WTC11 (cell line): Measurements from ENCODE around the gene USH2A. TPM values are rescaled to one million over a fixed set of nuclear protein-coding genes. Genes with fewer than 3 reads are reported as not detected.

ENCODE experiments used
- ATAC-seq: fragments of 200-7000 bp; cut with Tn5 transposase; 2 replicates; pipeline ENCODE4 v1.10.0; 2021; ENCODE audit warnings: mild to moderate bottlenecking, moderate library complexity
- CTCF ChIA-PET: fragments of 300-600 bp; sonication (Branson Sonifier 250); formaldehyde crosslinking; loops from one replicate; lab custom pipeline; 2021; ENCODE audit warnings: antibody characterized with exemption; lab: Charles Lee
- POLR2A ChIA-PET: fragments of 350-600 bp; sonication (Branson Sonifier 250); formaldehyde crosslinking; loops from one replicate; lab custom pipeline; 2021; ENCODE audit warnings: antibody characterized with exemption; lab: Charles Lee
- DNase-seq: peaks from one replicate; pipeline ENCODE4 v3.0.0; 2021; ENCODE audit warnings: low spot score
- H3K27ac Mint-ChIP-seq: 2 replicates; pipeline ENCODE4 v1.8.0; 2021; ENCODE audit warnings: mixed read lengths
- H3K27me3 Mint-ChIP-seq: 2 replicates; pipeline ENCODE4 v1.8.0; 2021; ENCODE audit warnings: low read depth, mild to moderate bottlenecking, moderate library complexity, mixed read lengths
- H3K36me3 Mint-ChIP-seq: 2 replicates; pipeline ENCODE4 v1.8.0; 2021; ENCODE audit warnings: mixed read lengths
- H3K4me1 Mint-ChIP-seq: 2 replicates; pipeline ENCODE4 v1.8.0; 2022; ENCODE audit warnings: mixed read lengths
- H3K4me3 Mint-ChIP-seq: 2 replicates; pipeline ENCODE4 v1.8.0; 2021; ENCODE audit warnings: mild to moderate bottlenecking, moderate library complexity, mixed read lengths
- H3K9me3 Mint-ChIP-seq: 2 replicates; pipeline ENCODE4 v1.8.0; 2021; ENCODE audit warnings: mixed read lengths
- ATF2 ChIP-seq: sonication (generic); formaldehyde crosslinking; IDR thresholded peaks from 2 replicates; pipeline ENCODE4 v1.8.1; 2022; ENCODE audit warnings: low read depth, missing genetic modification reagents, borderline replicate concordance
- CTCF ChIP-seq: fragments of 200-600 bp; IDR thresholded peaks from 2 replicates; pipeline ENCODE4 v1.8.0; 2022; ENCODE audit warnings: antibody characterized with exemption
- E2F4 ChIP-seq: sonication (generic); formaldehyde crosslinking; IDR thresholded peaks from 2 replicates; pipeline ENCODE4 v1.8.1; 2022; ENCODE audit warnings: low read depth, mild to moderate bottlenecking, moderate library complexity, missing genetic modification reagents, borderline replicate concordance
- EMX1 ChIP-seq: fragments of 250-450 bp; sonication (Bioruptor Pico); IDR thresholded peaks from 2 replicates; pipeline ENCODE4 v1.8.0; 2021; ENCODE audit warnings: mild to moderate bottlenecking
- FOXP1 ChIP-seq: sonication (generic); formaldehyde crosslinking; IDR thresholded peaks from 2 replicates; pipeline ENCODE4 v1.8.0; 2022; ENCODE audit warnings: missing genetic modification reagents, mild to moderate bottlenecking, moderate library complexity, borderline replicate concordance
- GABPB1 ChIP-seq: sonication (generic); formaldehyde crosslinking; IDR thresholded peaks from 2 replicates; pipeline ENCODE4 v1.8.1; 2023; ENCODE audit warnings: mild to moderate bottlenecking, missing genetic modification reagents
- GRHL2 ChIP-seq: fragments of 250-450 bp; sonication (Bioruptor Pico); IDR thresholded peaks from 2 replicates; pipeline ENCODE4 v1.8.0; 2022; ENCODE audit warnings: mild to moderate bottlenecking, moderate library complexity; ENCODE audit not compliant: insufficient replicate concordance, severe bottlenecking
- GTF2I ChIP-seq: fragments of 250-450 bp; sonication (Bioruptor Pico); conservative IDR thresholded peaks from 2 replicates; pipeline ENCODE4 v1.4.0; 2021; ENCODE audit warnings: mild to moderate bottlenecking
- JUN ChIP-seq: sonication (generic); formaldehyde crosslinking; IDR thresholded peaks from 2 replicates; pipeline ENCODE4 v1.8.0; 2023; ENCODE audit warnings: mild to moderate bottlenecking, missing genetic modification reagents
- KAT7 ChIP-seq: sonication (generic); formaldehyde crosslinking; IDR thresholded peaks from 2 replicates; pipeline ENCODE4 v1.8.1; 2023; ENCODE audit warnings: missing genetic modification reagents, mild to moderate bottlenecking, borderline replicate concordance
- NFE2L1 ChIP-seq: sonication (generic); formaldehyde crosslinking; IDR thresholded peaks from 2 replicates; pipeline ENCODE4 v1.8.1; 2023; ENCODE audit warnings: missing genetic modification reagents
- NR1H2 ChIP-seq: sonication (generic); formaldehyde crosslinking; IDR thresholded peaks from 2 replicates; pipeline ENCODE4 v1.9.0; 2021; ENCODE audit warnings: mild to moderate bottlenecking, moderate library complexity, missing genetic modification reagents
- NR2C2 ChIP-seq: sonication (generic); formaldehyde crosslinking; IDR thresholded peaks from 2 replicates; pipeline ENCODE4 v1.8.0; 2022; ENCODE audit warnings: mild to moderate bottlenecking, missing genetic modification reagents
- NR3C1 ChIP-seq: sonication (generic); formaldehyde crosslinking; conservative IDR thresholded peaks from 2 replicates; pipeline ENCODE4 v1.8.1; 2023; ENCODE audit warnings: low read depth, mild to moderate bottlenecking, missing genetic modification reagents
- PRRX2 ChIP-seq: fragments of 250-450 bp; sonication (Bioruptor Pico); IDR thresholded peaks from 2 replicates; pipeline ENCODE4 v1.8.0; 2021; ENCODE audit warnings: mild to moderate bottlenecking
- SMAD4 ChIP-seq: sonication (generic); formaldehyde crosslinking; IDR thresholded peaks from 2 replicates; pipeline ENCODE4 v1.8.0; 2022; ENCODE audit warnings: mild to moderate bottlenecking, missing genetic modification reagents
- TCF7 ChIP-seq: sonication (generic); formaldehyde crosslinking; IDR thresholded peaks from 2 replicates; pipeline ENCODE4 v1.8.0; 2022; ENCODE audit warnings: mild to moderate bottlenecking, low read depth, missing genetic modification reagents, moderate library complexity
- TEAD4 ChIP-seq: sonication (generic); formaldehyde crosslinking; IDR thresholded peaks from 2 replicates; pipeline ENCODE4 v1.8.0; 2022; ENCODE audit warnings: mild to moderate bottlenecking, missing genetic modification reagents
- ZNF138 ChIP-seq: sonication (generic); formaldehyde crosslinking; conservative IDR thresholded peaks from 2 replicates; pipeline ENCODE4 v1.8.1; 2022; ENCODE audit warnings: mild to moderate bottlenecking, moderate library complexity, missing genetic modification reagents
- ZNF281 ChIP-seq: sonication (generic); formaldehyde crosslinking; IDR thresholded peaks from 2 replicates; pipeline ENCODE4 v1.8.0; 2023; ENCODE audit warnings: mild to moderate bottlenecking, missing genetic modification reagents
- total RNA-seq: library from RNA; stranded (reverse); gene quantifications from 3 replicates; pipeline ENCODE4 v1.2.3, GENCODE V29; 2021

The USH2A gene
- total RNA-seq, 1 experiment from 2014 or later, result 0.37 TPM

- no peak for TF ChIP-seq FOXP1
- 0 out of 2 replicates have a peak, but pooled peaks have one; percentile 12 for TF ChIP-seq CTCF
- ChIA-PET POLR2A (interaction anchor here (0.6 kb wide), 1 partner anchor 50 kb away, joined by 5 read pairs; no protein-coding TSS in a partner anchor), CTCF (interaction anchor here (0.6 to 1.8 kb wide), 9 partner anchors 18 to 174 kb away, joined by 3 to 14 read pairs (median 3); no protein-coding TSS in a partner anchor)
- ATAC-seq, result peak; percentile 100
- DNase-seq, result peak; percentile 64
- no peaks in the 10 kb centered on the region for H3K27me3 Mint-ChIP-seq
- no peak overlapping the region for H3K4me3 Mint-ChIP-seq
- H3K36me3 Mint-ChIP-seq, result no peaks in the 10 kb centered on the region
- no peaks in the 10 kb centered on the region for H3K9me3 Mint-ChIP-seq
- H3K27ac Mint-ChIP-seq, result no peak overlapping the region
- H3K4me1 Mint-ChIP-seq, result peaks cover 19% of the 10 kb centered on the region
Observed at GRCh38 chr1:216175714-216176113, 247.5 kb downstream of the USH2A start.

- Mint-ChIP-seq H3K27ac (no peak overlapping the region), H3K4me3 (no peak overlapping the region), H3K4me1 (peaks cover 16% of the 10 kb centered on the region), H3K36me3 (no peaks in the 10 kb centered on the region), H3K27me3 (no peaks in the 10 kb centered on the region), H3K9me3 (peaks cover 6% of the 10 kb centered on the region; the same call in 1 of the 2 replicates)
- TF ChIP-seq TEAD4 (CRISPR knock-in tag) (no peak), TCF7 (CRISPR knock-in tag) (no peak), KAT7 (no peak), NR2C2 (CRISPR knock-in tag) (no peak), CTCF (no peak), NR3C1 (no peak), GRHL2 (CRISPR knock-in tag) (no peak), ZNF138 (CRISPR knock-in tag) (no peak), GABPB1 (CRISPR knock-in tag) (no peak), PRRX2 (CRISPR knock-in tag) (no peak), JUN (CRISPR knock-in tag) (no peak), EMX1 (CRISPR knock-in tag) (no peak), NFE2L1 (CRISPR knock-in tag) (no peak), NR1H2 (CRISPR knock-in tag) (no peak), SMAD4 (CRISPR knock-in tag) (no peak), E2F4 (CRISPR knock-in tag) (no peak), ATF2 (CRISPR knock-in tag) (no peak), GTF2I (no peak), ZNF281 (no peak)
- ATAC-seq (no peak), DNase-seq (no peak)
- ChIA-PET CTCF (interaction anchor here (0.8 to 2.3 kb wide), 4 partner anchors 10 to 54 kb away, joined by 4 to 16 read pairs (median 8); no protein-coding TSS in a partner anchor), POLR2A (no interaction called here)
Observed at GRCh38 chr1:216173376-216173995, 249.8 kb downstream of the USH2A start.
